K562 (cell line): Measurements from ENCODE around the gene MAGEA4. TPM values are rescaled to one million over a fixed set of nuclear protein-coding genes. Genes with fewer than 3 reads are reported as not detected.

Experiments used
- BCOR ChIP-seq: fragments of 450-650 bp; IDR thresholded peaks from 2 replicates; pipeline ENCODE4 v1.6.1; 2016
- CEBPB ChIP-seq: fragments of 450-650 bp; IDR thresholded peaks from 2 replicates; pipeline ENCODE4 v1.6.1; 2016; ENCODE audit warnings: missing genetic modification characterization, missing compliant biosample characterization
- DACH1 ChIP-seq: fragments of 450-650 bp; IDR thresholded peaks from 2 replicates; pipeline ENCODE4 v1.6.1; 2018; ENCODE audit not compliant: partially characterized antibody
- DNMT1 ChIP-seq: fragments of 450-650 bp; IDR thresholded peaks from 2 replicates; pipeline ENCODE4 v1.6.1; 2016; ENCODE audit warnings: antibody characterized with exemption, mild to moderate bottlenecking
- ETV6 ChIP-seq, 3 experiments: fragments of 150-350 bp in 1 of 3; sonication (generic) in 1 of 3; formaldehyde crosslinking in 1 of 3; IDR thresholded peaks; 2 replicates each; pipeline versions ENCODE4 v1.6.1 to v1.8.0; 2014 to 2022; ENCODE audit warnings: borderline replicate concordance in 2 of 3, low read depth in 2 of 3, antibody characterized with exemption in 1 of 3, low read length in 1 of 3, mild to moderate bottlenecking in 1 of 3, missing genetic modification reagents in 1 of 3
- HDAC3 ChIP-seq: fragments of 450-650 bp; IDR thresholded peaks from 2 replicates; pipeline ENCODE4 v1.6.1; 2018; ENCODE audit warnings: borderline replicate concordance, mild to moderate bottlenecking, moderate library complexity; ENCODE audit not compliant: partially characterized antibody
- ILF3 ChIP-seq: fragments of 450-650 bp; IDR thresholded peaks from 2 replicates; pipeline ENCODE4 v1.6.1; 2018; ENCODE audit warnings: antibody characterized with exemption, mild to moderate bottlenecking, moderate library complexity, borderline replicate concordance
- MBD2 ChIP-seq: sonication (generic); IDR thresholded peaks from 2 replicates; pipeline ENCODE4 v1.6.1; 2016; ENCODE audit warnings: low read depth, borderline replicate concordance
- MXI1 ChIP-seq: IDR thresholded peaks from 2 replicates; pipeline ENCODE4 v1.6.1; 2011; ENCODE audit warnings: low read depth, mild to moderate bottlenecking, improper control_type of control experiment, low read length
- NFYB ChIP-seq: IDR thresholded peaks from 2 replicates; pipeline ENCODE4 v1.6.1; 2011; ENCODE audit warnings: mild to moderate bottlenecking, moderate library complexity; ENCODE audit not compliant: insufficient read length; ENCODE audit errors: extremely low read depth
- PHF21A ChIP-seq: fragments of 450-650 bp; IDR thresholded peaks from 2 replicates; pipeline ENCODE4 v1.6.1; 2017; ENCODE audit warnings: low read depth, borderline replicate concordance
- TEAD1 ChIP-seq, 2 experiments: fragments of 450-650 bp in 1 of 2; sonication (generic) in 1 of 2; formaldehyde crosslinking; IDR thresholded peaks; 2 replicates each; pipeline versions ENCODE4 v1.4.0 to v1.8.0; 2020 to 2022; ENCODE audit warnings: mild to moderate bottlenecking in 2 of 2, missing genetic modification reagents in 1 of 2
- ZFP36 ChIP-seq: fragments of 150-350 bp; IDR thresholded peaks from 2 replicates; pipeline ENCODE4 v1.6.1; 2018; ENCODE audit warnings: low read length, low read depth; ENCODE audit not compliant: partially characterized antibody
- ZNF197 ChIP-seq: fragments of 200-800 bp; sonication (Bioruptor generic); IDR thresholded peaks from 2 replicates; pipeline ENCODE4 v1.6.1; 2016; ENCODE audit warnings: low read depth, missing genetic modification characterization, missing compliant biosample characterization
- polyA plus RNA-seq, 8 experiments: library from polyadenylated mRNA; depleted of rRNA in 4 of 8; stranded (reverse) in 5 of 8; unstranded in 3 of 8; fragments of >200 nt; fragmentation: Nextera tagmentation in 2 of 8; fragmentation: Illumina TruSeq in 1 of 8; extraction: Ambion mirVana in 2 of 8; extraction: Trizol in 1 of 8; gene quantifications; 2 replicates each; pipeline versions ENCODE4 v1.2.1 to v1.2.3, GENCODE V29; 2011 to 2014; ENCODE audit warnings: inconsistent platforms in 1 of 8, missing spikeins in 1 of 8
- total RNA-seq, 7 experiments: library from RNA; depleted of rRNA in 6 of 7; stranded (reverse); fragments of >200 nt in 6 of 7; fragmentation: Illumina TruSeq in 2 of 7; extraction: Trizol in 2 of 7; gene quantifications; 2 replicates each; pipeline versions ENCODE4 v1.2.1 to v1.2.3, GENCODE V29; 2011 to 2021; ENCODE audit warnings: low replicate concordance in 1 of 7
- TF ChIP-seq, protein P1 (sequence below), 2 experiments: fragments of 450-650 bp in 1 of 2; IDR thresholded peaks; 2 replicates each; pipeline ENCODE4 v1.6.1; 2011 to 2017; ENCODE audit warnings: low read depth in 2 of 2, antibody characterized with exemption in 1 of 2, borderline replicate concordance in 1 of 2, low read length in 1 of 2, mild to moderate bottlenecking in 1 of 2, mixed read lengths in 1 of 2; ENCODE audit not compliant: control insufficient read depth in 1 of 2
- TF ChIP-seq, protein P2 (sequence below): fragments of 450-650 bp; IDR thresholded peaks from 2 replicates; pipeline ENCODE4 v1.6.1; 2016; ENCODE audit warnings: low read depth, mild to moderate bottlenecking, moderate library complexity
- TF ChIP-seq, protein P3 (sequence below): fragments of 450-650 bp; IDR thresholded peaks from 2 replicates; pipeline ENCODE4 v1.6.1; 2016; ENCODE audit warnings: mild to moderate bottlenecking
- TF ChIP-seq, protein P4 (sequence below): sonication (generic); formaldehyde crosslinking; IDR thresholded peaks from 2 replicates; pipeline ENCODE4 v1.5.0; 2020; ENCODE audit warnings: missing genetic modification reagents
- TF ChIP-seq, protein P5 (sequence below), 2 experiments: fragments of 250-450 bp in 1 of 2; fragments of 450-650 bp in 1 of 2; sonication (Bioruptor Pico) in 1 of 2; IDR thresholded peaks; 2 replicates each; pipeline versions ENCODE4 v1.6.1 to v1.8.0; 2016 to 2021; ENCODE audit warnings: mild to moderate bottlenecking in 2 of 2, moderate library complexity in 2 of 2, missing compliant biosample characterization in 1 of 2, missing genetic modification characterization in 1 of 2

The MAGEA4 gene
- total and polyA plus RNA-seq, 9 of the 15 experiments (the other 6 are each of a cell fraction or from before 2014, with no cell fraction given), result 0.42 to 1.9 (median 0.69) TPM

DNA sequence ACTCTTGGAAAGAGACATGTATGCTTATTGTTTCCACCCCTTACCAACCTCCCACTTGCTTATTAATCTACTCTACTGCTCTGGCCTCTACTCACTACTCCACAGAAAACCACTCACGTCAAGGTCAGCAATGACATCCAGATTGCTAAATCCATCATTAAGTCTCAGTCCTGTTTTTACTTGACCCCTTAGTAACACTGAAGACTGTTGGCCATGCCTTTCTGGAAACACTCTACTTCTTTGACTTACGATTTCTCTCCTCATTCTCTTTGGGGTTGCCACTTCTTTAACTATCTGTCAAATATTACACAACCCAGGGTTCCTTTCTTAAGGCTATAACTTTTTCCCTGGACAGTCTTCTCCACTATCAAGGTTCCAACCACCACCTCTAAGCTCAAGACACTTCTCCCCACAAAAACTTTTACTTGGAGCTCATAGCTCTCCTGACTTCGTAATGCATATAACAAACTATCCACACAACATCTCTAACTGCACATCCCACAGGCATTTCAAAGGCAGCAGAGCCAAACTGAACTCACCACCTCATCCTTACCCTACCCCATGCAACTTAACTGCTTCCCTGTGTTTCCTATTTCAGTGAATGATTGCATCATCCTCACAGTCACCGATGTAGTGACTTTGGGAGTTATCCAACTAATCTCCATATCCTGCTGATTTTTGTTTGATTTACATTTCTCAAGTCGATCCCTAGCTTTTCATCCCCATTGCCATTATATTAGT, 15.8 kb upstream of the MAGEA4 start (continued):
- TF ChIP-seq, protein P1, sequence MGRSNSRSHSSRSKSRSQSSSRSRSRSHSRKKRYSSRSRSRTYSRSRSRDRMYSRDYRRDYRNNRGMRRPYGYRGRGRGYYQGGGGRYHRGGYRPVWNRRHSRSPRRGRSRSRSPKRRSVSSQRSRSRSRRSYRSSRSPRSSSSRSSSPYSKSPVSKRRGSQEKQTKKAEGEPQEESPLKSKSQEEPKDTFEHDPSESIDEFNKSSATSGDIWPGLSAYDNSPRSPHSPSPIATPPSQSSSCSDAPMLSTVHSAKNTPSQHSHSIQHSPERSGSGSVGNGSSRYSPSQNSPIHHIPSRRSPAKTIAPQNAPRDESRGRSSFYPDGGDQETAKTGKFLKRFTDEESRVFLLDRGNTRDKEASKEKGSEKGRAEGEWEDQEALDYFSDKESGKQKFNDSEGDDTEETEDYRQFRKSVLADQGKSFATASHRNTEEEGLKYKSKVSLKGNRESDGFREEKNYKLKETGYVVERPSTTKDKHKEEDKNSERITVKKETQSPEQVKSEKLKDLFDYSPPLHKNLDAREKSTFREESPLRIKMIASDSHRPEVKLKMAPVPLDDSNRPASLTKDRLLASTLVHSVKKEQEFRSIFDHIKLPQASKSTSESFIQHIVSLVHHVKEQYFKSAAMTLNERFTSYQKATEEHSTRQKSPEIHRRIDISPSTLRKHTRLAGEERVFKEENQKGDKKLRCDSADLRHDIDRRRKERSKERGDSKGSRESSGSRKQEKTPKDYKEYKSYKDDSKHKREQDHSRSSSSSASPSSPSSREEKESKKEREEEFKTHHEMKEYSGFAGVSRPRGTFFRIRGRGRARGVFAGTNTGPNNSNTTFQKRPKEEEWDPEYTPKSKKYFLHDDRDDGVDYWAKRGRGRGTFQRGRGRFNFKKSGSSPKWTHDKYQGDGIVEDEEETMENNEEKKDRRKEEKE (IDR thresholded peaks at IDR 0.05; ENCODE audit: borderline replicate concordance in 1 of 2, control insufficient read depth in 1 of 2, low read depth in 2 of 2, low read length in 1 of 2), result no peak
- TF ChIP-seq BCOR, result no peak
- TF ChIP-seq, protein P2, sequence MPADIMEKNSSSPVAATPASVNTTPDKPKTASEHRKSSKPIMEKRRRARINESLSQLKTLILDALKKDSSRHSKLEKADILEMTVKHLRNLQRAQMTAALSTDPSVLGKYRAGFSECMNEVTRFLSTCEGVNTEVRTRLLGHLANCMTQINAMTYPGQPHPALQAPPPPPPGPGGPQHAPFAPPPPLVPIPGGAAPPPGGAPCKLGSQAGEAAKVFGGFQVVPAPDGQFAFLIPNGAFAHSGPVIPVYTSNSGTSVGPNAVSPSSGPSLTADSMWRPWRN, result no peak
- TF ChIP-seq ETV6 (IDR thresholded peaks at IDR 0.05; ENCODE audit: borderline replicate concordance in 1 of 2, low read depth in 2 of 2, low read length in 1 of 2), result no peak
- no peak for TF ChIP-seq ETV6 (CRISPR knock-in tag; IDR thresholded peaks at IDR 0.05; ENCODE audit: borderline replicate concordance)
- TF ChIP-seq DNMT1, result no peak
- TF ChIP-seq ZNF197 (CRISPR knock-in tag), result peak; percentile 67; the same call in 1 of the 2 replicates
- no peak for TF ChIP-seq ILF3
- no peak for TF ChIP-seq MBD2
- TF ChIP-seq, protein P3, sequence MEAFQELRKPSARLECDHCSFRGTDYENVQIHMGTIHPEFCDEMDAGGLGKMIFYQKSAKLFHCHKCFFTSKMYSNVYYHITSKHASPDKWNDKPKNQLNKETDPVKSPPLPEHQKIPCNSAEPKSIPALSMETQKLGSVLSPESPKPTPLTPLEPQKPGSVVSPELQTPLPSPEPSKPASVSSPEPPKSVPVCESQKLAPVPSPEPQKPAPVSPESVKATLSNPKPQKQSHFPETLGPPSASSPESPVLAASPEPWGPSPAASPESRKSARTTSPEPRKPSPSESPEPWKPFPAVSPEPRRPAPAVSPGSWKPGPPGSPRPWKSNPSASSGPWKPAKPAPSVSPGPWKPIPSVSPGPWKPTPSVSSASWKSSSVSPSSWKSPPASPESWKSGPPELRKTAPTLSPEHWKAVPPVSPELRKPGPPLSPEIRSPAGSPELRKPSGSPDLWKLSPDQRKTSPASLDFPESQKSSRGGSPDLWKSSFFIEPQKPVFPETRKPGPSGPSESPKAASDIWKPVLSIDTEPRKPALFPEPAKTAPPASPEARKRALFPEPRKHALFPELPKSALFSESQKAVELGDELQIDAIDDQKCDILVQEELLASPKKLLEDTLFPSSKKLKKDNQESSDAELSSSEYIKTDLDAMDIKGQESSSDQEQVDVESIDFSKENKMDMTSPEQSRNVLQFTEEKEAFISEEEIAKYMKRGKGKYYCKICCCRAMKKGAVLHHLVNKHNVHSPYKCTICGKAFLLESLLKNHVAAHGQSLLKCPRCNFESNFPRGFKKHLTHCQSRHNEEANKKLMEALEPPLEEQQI, result no peak
- no peak for TF ChIP-seq DACH1
- peak; percentile 95 for TF ChIP-seq CEBPB (tag)
- TF ChIP-seq PHF21A, result no peak
- no peak for TF ChIP-seq NFYB
- no peak; a peak in 1 of 4 replicates for TF ChIP-seq TEAD1 (CRISPR knock-in tag; IDR thresholded peaks at IDR 0.05)
- TF ChIP-seq, protein P4, sequence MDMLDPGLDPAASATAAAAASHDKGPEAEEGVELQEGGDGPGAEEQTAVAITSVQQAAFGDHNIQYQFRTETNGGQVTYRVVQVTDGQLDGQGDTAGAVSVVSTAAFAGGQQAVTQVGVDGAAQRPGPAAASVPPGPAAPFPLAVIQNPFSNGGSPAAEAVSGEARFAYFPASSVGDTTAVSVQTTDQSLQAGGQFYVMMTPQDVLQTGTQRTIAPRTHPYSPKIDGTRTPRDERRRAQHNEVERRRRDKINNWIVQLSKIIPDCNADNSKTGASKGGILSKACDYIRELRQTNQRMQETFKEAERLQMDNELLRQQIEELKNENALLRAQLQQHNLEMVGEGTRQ, result no peak
- TF ChIP-seq ZFP36, result no peak
- TF ChIP-seq MXI1, result no peak
- TF ChIP-seq HDAC3, result no peak
- TF ChIP-seq, protein P5, sequence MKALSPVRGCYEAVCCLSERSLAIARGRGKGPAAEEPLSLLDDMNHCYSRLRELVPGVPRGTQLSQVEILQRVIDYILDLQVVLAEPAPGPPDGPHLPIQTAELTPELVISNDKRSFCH (CRISPR knock-in tag; IDR thresholded peaks at IDR 0.05), result no peak
- TF ChIP-seq, protein P5 (tag; IDR thresholded peaks at IDR 0.05), result 0 out of 2 replicates have a peak, but pooled peaks have one; percentile 51
